GM04503 (cell line): ENCODE data around the gene RANBP3.
"Not testable (repeated sequence)": the region's sequence is repeated elsewhere in the genome, so short reads cannot be mapped to it uniquely, and the experiment has no call there.

Source experiments
- DNase-seq: peaks from one replicate; pipeline ENCODE4 v3.0.0-alpha.2; 2012; ENCODE audit warnings: low read depth

Gene RANBP3

DNA sequence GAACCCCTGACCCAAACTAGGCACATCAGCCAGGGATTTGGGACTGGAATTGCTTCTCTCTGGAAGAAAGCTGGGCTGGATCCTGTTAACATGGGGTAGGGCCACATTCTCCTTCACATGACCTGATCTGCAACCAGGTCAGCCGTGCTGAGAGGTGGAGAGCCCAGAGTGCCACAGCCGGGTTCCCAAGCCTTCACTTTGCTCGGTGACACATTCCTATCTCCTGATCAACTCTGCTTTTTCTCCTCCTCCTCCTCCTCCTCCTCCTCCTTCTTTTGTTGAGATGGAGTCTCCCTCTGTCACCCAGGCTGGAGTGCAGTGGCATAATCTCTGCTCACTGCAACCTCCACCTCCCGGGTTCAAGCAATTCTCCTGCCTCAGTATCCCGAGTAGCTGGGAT, 7.9 kb upstream of the RANBP3 start:
- DNase-seq: not testable (repeated sequence)

DNA sequence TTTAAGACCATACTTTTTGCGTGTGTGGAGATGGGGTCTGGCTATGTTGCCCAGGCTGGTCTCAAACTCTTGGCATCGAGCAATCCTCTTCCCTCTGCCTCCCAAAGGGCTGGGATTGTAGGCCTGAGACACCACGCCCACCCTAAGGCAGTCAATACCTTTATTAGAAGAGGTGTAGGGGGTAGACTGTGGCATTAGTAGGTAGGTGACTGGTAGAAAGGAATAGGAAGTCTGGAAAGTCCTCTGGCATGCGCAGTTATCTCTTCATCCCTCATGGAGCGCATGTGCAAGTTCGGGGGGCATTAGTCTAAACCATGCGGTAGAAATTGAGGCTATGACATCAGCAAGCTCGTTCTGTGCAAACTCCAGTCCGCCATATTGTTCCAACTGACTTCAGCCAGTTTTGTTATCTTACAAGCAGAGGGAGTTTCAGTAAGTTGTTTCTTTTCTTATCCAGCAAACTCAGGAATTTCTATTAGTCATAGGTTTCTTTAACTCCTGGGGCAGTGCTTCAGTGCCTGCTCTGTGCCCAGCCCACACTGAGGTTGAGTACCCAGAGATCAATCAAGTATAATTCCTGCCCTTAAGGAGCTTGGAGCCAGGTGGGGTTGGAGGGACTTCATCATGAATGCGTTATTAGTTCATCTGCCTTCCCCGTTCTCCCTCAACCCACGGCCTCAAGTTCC, 7.3 kb upstream of the RANBP3 start:
- no peak for DNase-seq

DNA sequence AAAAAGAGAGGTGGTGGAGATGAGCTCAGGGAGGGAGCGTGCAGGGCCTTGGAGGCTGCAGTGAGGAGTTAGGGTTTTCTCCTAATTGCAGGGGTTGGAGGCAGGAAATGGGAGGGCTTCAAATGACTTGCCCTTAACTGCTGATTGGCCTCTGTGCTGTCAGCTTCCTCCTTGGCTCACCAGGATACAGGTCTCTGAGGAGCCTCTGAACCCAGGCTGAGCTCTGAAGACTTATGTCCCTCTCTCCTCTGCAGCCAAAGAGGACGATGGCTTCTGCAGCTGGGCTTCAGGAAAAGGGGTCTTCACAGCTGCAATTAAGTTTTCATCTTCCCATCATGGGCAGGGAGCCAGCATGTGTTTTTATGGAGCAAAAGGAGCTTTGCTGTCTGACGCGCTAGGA, 6.7 kb upstream of the RANBP3 start:
- DNase-seq: no peak

DNA sequence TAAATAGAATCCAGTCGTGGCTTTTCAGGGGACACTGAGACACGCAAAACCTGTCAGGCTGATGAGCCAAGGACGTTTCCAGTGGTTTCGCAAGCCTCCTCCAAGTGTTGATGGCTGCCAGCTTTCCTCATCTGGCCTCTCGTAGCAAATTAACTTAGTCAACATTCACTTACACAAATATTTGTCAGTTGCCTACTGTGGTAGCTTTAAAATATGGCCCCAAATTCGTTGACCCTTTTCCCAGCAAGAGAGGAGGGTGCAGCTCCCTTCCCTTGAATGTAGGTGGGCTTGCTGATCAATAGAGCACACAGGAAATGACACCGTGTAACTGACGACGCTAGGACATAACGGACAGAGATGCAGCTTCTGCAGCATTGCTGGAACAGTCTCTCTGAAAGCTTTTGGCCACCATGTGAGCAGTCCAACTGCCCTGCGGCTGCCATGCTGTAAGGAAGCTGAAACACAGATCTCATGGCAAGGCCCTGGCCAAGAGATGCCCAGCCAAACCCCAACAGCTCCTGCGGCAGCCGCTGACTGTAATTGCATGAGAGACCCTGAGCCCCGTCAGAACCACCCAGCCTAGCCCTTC, 5.5 kb upstream of the RANBP3 start:
- DNase-seq: peak; percentile 18

DNA sequence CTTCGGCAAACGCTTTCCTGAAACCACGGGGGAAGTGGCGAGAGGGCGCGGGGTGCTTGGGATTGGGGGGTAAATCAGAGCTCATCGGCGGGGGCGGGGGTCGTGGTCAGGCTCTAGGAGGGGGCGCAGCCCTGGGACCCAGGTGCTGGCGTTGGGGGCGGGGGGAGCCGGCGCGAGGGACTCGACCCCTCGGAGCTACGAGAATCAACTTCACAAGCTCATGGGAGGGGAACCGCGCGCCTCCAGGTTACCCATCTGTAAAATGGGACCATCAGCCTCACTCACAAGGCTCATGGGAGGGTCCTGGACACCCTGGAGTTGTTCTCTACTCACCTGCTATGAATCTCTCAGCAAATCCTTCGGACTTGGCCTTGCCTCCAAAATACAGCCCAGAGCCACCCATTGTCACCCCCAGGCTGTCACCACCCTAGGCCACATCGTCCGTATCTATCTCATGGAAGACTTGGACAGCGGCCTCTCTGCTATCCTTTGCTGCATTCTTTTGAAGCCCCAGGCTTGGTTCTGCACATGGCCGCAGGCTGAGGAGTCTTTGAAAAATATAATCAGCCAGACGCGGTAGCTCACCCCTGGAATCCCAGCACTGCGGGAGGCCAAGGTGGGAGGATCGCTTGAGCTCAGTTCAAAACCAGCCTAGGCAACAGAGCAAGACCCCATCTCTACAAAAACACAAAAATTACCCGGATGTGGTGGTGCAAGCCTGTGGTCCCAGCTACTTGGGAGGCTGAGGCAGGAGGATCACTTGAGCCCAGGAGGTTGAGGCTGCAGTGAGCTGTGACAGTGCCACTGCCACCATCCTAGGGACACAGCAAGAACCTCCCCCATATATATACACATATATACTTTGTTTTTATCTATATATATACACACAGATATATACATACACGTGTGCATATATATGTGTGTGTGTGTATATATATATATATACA, 939 bp upstream of the RANBP3 start:
- no peak for DNase-seq

DNA sequence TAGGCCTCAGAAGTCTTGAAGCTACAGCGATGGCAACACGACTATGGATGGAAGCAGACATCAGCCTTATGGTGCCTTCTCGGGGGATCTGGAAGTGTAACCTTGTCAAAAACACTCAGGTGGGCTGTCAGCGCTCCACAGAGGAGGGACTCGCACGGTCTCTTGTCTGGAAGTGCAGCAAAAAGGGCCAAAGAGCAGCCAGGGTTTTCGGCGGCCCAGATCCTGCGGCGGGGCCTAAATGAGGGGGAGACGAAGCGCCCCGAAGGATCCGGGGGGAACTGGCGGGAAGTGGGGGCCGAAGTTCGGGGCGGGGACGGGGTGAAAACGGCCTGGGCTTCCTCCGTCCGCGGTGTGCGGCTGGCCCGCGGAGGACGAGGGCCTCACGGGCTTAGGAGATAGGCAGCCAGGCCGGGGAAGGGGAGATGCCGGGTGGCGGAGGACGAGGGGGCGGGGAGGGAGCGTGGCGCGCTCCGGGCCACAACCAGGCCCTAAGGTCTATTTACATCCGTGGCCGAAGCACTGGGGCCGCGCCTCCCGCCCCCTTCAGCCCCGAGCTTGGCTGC, 637 bp downstream of the RANBP3 start:
- DNase-seq: no peak

DNA sequence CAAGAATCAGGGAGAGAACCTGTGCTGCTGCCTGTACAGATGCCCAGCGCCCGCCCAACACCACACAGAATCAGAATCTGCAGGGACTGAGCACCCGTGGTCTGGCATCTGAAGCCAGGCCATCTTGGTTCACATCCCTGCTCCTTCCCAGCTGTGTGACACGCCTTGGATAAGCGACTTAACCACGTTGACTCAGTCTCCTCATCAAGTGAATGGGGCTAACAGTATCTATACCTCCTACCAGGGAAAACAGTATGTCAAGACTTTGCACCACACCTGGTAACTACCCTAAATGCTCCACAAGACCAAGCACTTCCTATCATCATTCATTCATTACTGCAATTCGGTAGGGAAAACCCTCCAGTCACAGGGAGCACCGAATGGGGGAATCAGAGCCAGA, 1.2 kb downstream of the RANBP3 start:
- no peak for DNase-seq

DNA sequence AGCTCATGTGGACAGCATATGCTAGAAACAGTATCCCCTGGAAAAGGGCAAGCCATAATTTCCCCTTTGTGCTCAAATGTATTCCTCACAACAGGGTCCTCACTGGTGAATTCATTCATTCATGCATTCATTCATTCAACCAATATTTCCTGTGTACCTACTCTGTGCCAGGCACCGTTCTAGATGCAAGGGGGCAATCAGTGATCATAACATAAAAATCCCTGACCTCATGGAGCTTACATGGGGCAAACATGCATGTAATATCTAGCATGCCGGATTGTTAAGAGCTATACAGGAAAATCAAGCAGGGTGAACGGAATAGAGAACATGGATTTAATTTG, 2.6 kb downstream of the RANBP3 start:
- no peak for DNase-seq

DNA sequence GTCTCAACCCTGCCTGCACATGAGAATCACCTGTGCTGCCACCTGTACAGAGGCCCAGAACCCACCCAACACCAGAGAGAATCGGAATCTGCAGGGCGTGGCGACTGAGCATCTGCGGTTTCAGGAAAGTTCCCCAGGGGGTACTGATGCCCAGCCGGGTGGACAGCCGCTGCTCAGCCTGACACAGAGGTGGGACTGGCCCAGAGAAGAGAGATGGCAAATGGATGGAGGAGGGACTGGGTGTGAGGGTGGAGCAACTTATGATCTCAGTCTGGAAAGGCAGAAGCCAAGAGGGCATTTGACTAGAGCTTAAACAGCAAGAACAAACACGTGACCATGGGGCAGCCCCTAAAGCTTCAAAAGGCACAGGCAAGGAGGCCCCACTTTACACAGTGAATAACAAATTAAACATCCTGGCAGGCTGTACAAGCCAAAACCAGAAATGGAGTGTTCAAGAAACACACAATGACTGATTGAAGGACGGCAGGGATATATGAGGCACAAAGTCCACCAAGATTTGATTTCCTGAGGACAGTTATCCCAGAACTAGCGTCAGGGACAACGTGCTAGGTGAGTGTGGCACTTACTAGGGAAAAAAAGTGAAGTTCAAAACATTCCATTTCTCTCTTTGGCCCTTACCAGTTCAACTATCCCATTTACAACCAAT, 3.1 kb downstream of the RANBP3 start:
- DNase-seq: no peak

DNA sequence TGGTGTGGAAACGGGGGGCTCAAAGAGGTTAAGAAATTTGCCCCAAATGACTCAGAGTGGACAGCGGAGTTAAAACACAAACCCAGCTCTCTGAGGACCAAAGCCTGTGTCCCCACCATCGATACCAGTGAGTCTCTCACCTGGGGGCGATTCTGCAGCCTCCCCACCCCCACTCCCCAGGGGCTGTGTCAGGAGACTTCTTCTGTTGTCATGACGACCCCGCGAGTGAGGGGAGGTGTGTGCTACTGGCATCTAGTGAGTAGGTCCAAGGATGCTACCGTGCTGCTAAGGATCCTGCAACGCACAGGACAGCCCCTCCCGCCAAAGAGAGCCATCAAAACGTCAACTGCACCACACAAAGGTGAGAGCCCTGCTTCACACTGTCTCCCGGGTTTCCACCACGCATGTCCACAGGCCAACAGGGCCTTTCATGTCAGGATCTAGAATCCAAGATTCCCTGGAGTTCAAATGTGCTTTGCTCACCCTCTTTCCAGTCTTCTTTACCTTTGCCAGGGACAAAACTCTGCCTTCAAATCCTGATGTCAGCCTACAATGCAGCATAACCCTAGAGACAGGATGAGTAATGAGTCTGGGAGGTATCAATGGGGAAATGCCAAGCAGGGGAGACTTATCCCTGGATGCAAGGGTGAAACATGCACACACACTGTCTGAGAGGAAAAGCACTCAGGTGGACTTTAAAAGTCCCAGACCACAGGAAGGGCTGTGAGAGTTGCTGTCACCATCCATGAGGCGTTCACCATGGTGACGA, 3.9 kb downstream of the RANBP3 start:
- DNase-seq: no peak

DNA sequence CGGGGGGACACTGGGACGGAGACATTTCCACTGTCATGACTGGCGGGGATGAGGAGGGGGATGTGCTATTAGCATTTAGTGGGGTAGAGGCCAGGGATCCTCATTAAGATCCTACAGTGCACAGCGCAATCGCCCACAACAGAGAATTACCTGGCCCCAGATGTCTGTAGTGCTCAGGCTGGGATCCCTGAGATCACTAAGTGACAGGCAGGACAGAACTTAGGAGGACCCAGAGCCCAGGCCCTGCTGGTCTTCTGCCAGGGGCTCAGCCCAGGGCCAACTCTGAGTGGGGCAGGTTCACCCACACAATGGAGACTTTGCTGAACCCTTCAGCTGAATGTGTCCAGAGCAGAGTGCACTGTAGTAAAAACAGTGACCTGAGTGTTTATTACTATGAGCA, 4.6 kb downstream of the RANBP3 start:
- DNase-seq: no peak

DNA sequence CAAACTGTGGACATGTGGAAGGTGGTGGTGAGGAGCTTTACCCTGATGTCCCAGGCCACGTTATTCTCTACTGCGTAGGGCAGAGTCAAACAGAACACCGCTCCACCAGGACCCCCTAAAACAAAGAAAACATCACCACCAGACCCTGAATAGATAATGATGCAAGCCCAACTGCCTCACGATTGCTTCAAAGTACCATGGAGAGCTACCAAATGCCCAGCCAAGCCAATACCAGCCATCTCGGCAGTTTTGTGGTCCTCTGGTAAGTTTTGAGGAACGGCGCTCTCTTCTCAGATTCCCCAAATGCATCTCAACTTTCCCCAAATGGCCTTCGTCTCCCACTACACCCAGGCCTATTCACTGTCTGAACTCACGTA, 5.6 kb downstream of the RANBP3 start:
- no peak for DNase-seq

DNA sequence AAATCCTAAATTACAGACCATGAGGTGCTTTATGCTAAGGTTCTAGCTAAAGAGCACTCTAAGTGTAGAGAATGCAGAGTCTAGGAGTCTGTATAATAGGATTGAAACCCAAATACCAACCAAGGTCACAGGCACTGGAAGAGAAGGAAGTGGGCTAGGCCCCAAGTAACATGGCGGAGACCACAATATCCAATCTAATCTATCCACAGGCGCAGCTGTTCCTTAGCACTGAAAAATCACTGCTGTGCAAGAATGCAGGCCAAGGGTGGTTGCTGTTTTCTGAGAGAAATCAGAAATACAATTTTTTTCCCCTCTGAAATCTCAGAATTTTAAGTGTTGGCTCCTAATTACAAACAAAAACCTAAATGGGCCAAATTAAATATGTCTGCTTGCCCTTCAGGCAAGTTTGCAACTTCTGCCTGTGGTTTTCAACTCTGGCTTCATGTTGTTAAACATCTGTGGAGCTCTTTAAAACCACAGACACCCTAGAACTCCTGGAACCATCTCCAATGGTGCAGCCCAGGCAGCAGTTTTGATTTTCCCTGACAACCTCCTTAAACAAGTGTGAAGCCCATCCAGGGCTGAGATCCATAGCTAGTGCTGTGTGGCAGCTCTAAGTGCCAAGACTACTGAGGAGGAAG, 6.1 kb downstream of the RANBP3 start:
- no peak for DNase-seq

DNA sequence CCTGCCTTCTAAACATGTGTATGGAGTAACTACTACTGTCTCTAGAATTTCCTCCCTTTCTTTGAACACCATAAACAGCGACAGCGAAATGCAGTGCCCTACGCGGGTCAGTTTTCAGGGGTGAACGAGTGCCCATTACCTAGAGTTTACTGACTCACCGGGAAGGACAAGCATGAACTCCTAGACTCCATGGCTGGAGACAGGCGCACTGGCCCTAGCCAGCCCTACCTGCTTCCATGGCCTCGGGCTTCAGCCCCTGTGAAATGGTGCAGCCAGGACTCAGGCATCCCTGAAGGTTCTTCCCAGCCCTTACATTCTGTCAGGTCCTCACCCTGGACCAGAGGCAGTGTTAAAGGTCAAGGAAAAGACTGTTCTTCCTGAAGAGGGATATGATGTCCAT, 8.5 kb downstream of the RANBP3 start:
- DNase-seq: no peak

DNA sequence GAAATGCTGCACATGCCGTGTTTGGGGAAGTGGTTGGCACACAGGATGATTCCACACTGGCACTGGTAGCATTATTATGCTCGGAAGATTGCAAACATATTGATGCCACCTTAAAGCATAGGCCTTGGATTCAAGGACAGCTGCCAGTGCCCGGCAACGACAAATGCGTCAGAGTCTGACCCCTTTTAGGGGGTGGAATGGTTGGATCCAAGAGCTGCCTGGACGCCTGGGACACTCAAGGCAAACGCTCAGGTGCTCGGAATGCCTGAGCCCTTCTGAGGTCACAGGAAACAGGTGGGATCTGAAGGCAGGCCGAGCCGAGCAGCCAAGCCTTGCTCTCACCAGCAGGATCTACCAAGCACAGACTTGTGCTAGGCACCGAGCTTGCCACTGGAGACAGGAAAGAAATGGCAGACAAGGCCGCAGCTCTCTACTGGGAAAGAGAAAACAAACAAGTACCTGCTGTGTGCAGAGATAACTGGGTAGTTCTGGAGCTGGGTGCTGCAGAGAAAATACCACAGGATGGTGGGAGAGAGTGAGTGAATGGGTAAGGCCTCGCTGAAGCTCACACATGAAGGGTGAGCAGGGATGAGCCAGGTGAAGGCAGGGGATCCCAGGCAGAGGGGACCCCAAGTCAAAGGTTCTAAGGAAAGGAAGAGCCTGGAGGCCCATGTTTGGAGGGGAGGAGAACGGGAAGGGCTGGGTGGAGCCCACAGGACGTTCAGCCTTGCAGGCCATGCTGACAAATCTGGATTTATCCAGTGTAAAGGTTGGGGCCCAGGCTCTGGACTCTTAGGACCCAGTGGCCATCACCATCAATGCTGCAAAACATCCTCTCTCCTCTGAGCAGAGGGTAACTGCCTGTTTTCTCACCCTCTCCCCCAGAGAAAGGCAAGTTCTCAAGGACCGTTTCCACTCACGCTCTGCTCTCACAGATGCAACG, 9.2 kb downstream of the RANBP3 start:
- no peak for DNase-seq

DNA sequence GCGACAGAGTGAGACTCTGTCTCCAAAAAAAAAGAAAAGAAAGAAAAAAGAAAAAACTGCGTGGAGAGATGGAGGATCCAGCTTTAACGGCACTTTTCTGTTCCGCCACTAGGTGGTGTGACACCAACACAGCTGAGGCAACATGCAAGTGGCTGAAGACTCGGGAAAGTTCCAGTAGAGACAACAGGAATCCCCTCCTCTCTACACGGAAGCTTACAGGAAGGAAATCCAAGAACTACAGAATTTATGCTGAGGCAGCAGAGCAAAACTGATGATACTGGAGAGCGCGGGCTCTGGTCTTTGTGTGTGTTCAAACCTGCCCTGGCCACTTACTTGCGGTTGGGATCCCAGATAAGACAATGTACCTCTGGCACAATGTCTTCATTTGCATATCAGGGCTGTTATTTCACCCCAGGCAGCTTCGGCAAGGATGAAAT, 9.9 kb downstream of the RANBP3 start:
- DNase-seq: no peak

DNA sequence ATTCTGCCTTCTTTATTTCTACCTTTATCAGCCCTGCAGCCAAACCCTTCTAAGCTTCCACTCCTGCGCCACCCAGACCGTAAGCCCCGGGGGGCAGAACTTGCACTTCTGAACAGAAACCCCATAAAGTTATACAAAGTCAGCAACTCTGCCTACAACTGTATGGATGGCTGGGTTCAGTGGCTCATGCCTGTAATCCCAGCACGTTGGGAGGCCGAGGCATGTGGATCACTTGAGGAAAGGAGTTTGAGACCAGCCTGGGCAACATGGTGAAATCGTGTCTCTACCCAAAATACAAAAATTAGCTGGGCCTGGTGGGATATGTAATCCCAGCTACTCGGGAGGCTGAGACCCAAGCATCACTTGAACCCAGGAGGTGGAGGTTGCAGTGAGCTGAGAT, 10.4 kb downstream of the RANBP3 start:
- no peak for DNase-seq

DNA sequence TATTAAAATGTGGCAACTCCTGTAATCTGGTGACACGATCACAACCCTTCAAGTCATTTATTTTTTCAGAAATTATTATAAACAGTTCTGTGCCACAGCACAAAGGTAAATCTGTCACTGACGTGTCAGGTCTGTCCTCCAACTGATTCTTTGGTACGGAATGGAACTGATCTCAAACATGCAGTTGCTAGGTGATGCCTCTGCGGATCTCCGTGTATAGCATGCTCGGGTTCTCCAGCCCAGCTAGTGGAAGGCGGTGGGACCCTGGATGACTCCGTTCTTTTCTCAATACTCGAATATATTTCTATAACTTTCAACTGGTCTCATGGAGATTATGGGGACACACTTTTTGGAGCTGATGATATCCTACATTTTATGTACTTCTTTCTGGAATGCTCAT, 11.0 kb downstream of the RANBP3 start:
- no peak for DNase-seq

DNA sequence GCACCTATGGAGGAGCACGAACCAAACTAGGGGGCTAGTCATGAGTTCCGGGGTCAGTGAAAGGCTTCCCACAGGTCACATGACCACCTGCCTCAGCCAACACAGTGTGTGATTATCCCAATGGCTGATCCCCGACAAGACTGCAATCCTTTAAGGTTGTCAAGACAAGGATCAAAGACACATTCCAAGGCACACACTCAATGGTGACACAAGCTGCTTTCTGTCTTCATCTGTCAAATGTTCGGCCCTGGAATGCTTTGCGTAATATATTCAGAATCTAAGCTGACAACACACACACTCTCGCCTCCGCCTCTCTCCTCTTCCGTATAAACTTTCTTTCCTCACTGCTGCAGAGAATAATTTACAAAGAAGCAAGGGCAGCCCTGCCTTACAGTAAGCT, 11.7 kb downstream of the RANBP3 start:
- DNase-seq: no peak
